HepG2 (cell line): ENCODE measurements around the gene IL17C. TPM values are rescaled to one million over a fixed set of nuclear protein-coding genes. Genes with fewer than 3 reads are reported as not detected.

ENCODE experiments used
- BCL6 ChIP-seq: IDR thresholded peaks from 2 replicates; pipeline ENCODE4 v1.6.1; 2016; ENCODE audit warnings: missing genetic modification reagents, missing compliant biosample characterization
- FOXA3 ChIP-seq: IDR thresholded peaks from 2 replicates; pipeline ENCODE4 v1.6.1; 2016; ENCODE audit warnings: missing genetic modification reagents, missing compliant biosample characterization
- GATAD2A ChIP-seq: IDR thresholded peaks from 2 replicates; pipeline ENCODE4 v1.6.1; 2016
- HNRNPLL ChIP-seq: fragments of 200-400 bp; formaldehyde crosslinking; IDR thresholded peaks from 2 replicates; pipeline ENCODE4 v1.6.1; 2017; ENCODE audit warnings: mild to moderate bottlenecking, low read depth, low read length; ENCODE audit not compliant: poor library complexity, severe bottlenecking
- JARID2 ChIP-seq: sonication (generic); formaldehyde crosslinking; IDR thresholded peaks from 2 replicates; pipeline ENCODE4 v1.8.1; 2023; ENCODE audit warnings: missing genetic modification reagents, inconsistent platforms; ENCODE audit not compliant: insufficient replicate concordance
- KLF12 ChIP-seq: sonication (generic); formaldehyde crosslinking; IDR thresholded peaks from 2 replicates; pipeline ENCODE4 v1.4.0; 2020; ENCODE audit warnings: missing genetic modification reagents, borderline replicate concordance
- POLR2A ChIP-seq, 2 experiments: IDR thresholded peaks; 2 replicates each; pipeline ENCODE4 v1.6.1; 2011; ENCODE audit warnings: low read depth in 2 of 2, low read length in 2 of 2, mild to moderate bottlenecking in 1 of 2, moderate library complexity in 1 of 2; ENCODE audit not compliant: insufficient read depth in 1 of 2
- SMARCE1 ChIP-seq: fragments of 450-650 bp; IDR thresholded peaks from 2 replicates; pipeline ENCODE4 v1.6.1; 2017; ENCODE audit warnings: borderline replicate concordance
- SMC3 ChIP-seq: IDR thresholded peaks from 2 replicates; pipeline ENCODE4 v1.6.1; 2011; ENCODE audit warnings: low read length, improper control_type of control experiment
- SRSF1 ChIP-seq: fragments of 200-400 bp; formaldehyde crosslinking; optimal IDR thresholded peaks from 2 replicates; pipeline ENCODE3; 2017; ENCODE audit warnings: mild to moderate bottlenecking, low read depth, low read length, moderate library complexity
- TCF7L2 ChIP-seq: IDR thresholded peaks from 2 replicates; pipeline ENCODE4 v1.6.1; 2011; ENCODE audit warnings: mild to moderate bottlenecking, low read depth, low read length, moderate library complexity
- ZBTB2 ChIP-seq: sonication (generic); formaldehyde crosslinking; IDR thresholded peaks from 2 replicates; pipeline ENCODE4 v1.8.0; 2022; ENCODE audit warnings: low read depth, missing genetic modification reagents
- ZBTB26 ChIP-seq: IDR thresholded peaks from 2 replicates; pipeline ENCODE4 v1.6.1; 2016; ENCODE audit warnings: missing compliant biosample characterization, missing genetic modification reagents, borderline replicate concordance
- ZBTB37 ChIP-seq: sonication (generic); formaldehyde crosslinking; IDR thresholded peaks from 2 replicates; pipeline ENCODE4 v1.4.0; 2020; ENCODE audit warnings: mild to moderate bottlenecking, missing genetic modification reagents
- ZNF124 ChIP-seq: sonication (generic); formaldehyde crosslinking; IDR thresholded peaks from 2 replicates; pipeline ENCODE4 v1.4.0; 2020; ENCODE audit warnings: missing genetic modification reagents
- ZNF235 ChIP-seq: sonication (generic); formaldehyde crosslinking; IDR thresholded peaks from 2 replicates; pipeline ENCODE4 v1.8.1; 2023; ENCODE audit warnings: mild to moderate bottlenecking, missing genetic modification reagents, borderline replicate concordance
- ZNF3 ChIP-seq: IDR thresholded peaks from 2 replicates; pipeline ENCODE4 v1.7.0; 2017; ENCODE audit warnings: inconsistent platforms
- ZNF431 ChIP-seq: sonication (generic); formaldehyde crosslinking; IDR thresholded peaks from 2 replicates; pipeline ENCODE4 v1.9.0; 2022; ENCODE audit warnings: missing genetic modification reagents, low read depth, mild to moderate bottlenecking, borderline replicate concordance
- ZNF503 ChIP-seq: sonication (generic); formaldehyde crosslinking; IDR thresholded peaks from 2 replicates; pipeline ENCODE4 v1.4.0; 2020; ENCODE audit warnings: missing genetic modification reagents
- ZNF768 ChIP-seq: sonication (generic); formaldehyde crosslinking; IDR thresholded peaks from 2 replicates; pipeline ENCODE4 v1.4.0; 2020; ENCODE audit warnings: missing genetic modification reagents
- ZXDC ChIP-seq: sonication (generic); formaldehyde crosslinking; IDR thresholded peaks from 2 replicates; pipeline ENCODE4 v1.5.0; 2020; ENCODE audit warnings: mild to moderate bottlenecking, missing genetic modification reagents
- polyA plus RNA-seq, 8 experiments: library from polyadenylated mRNA; depleted of rRNA in 3 of 8; stranded (reverse) in 7 of 8; unstranded in 1 of 8; fragments of >200 nt; fragmentation: Illumina TruSeq in 4 of 8; extraction: Trizol in 4 of 8; gene quantifications; 2 replicates each; pipeline versions ENCODE4 v1.2.1 to v1.2.3, GENCODE V29; 2011 to 2016; ENCODE audit warnings: low read depth in 4 of 8, missing spikeins in 1 of 8, mixed read lengths in 1 of 8; ENCODE audit not compliant: insufficient read depth in 1 of 8
- total RNA-seq, 5 experiments: library from RNA; depleted of rRNA; stranded (reverse); fragments of >200 nt; fragmentation: Illumina TruSeq; extraction: Trizol; gene quantifications; 2 replicates each; pipeline ENCODE4 v1.2.3, GENCODE V29; 2016; ENCODE audit warnings: low read depth in 1 of 5

Gene IL17C
- total and polyA plus RNA-seq, 2 of the 13 experiments (the other 11 are each of a cell fraction or from before 2014, with no cell fraction given), result not detected

- TF ChIP-seq ZBTB26 (CRISPR knock-in tag), result no peak
- no peak for TF ChIP-seq TCF7L2
- 0 out of 2 replicates have a peak, but pooled peaks have one; percentile 22 for TF ChIP-seq BCL6 (CRISPR knock-in tag)
- no peak for TF ChIP-seq KLF12 (CRISPR knock-in tag)
- TF ChIP-seq ZBTB2 (CRISPR knock-in tag), result no peak
- TF ChIP-seq POLR2A (IDR thresholded peaks at IDR 0.05; ENCODE audit: insufficient read depth in 1 of 2, low read depth in 2 of 2, low read length in 2 of 2), result no peak; a peak in 1 of 4 replicates
- peak; percentile 33; the same call in 1 of the 2 replicates for TF ChIP-seq FOXA3 (CRISPR knock-in tag)
- TF ChIP-seq ZXDC (CRISPR knock-in tag), result 0 out of 2 replicates have a peak, but pooled peaks have one; percentile 7
- peak; percentile 35; the same call in 1 of the 2 replicates for TF ChIP-seq GATAD2A (CRISPR knock-in tag)
- TF ChIP-seq ZBTB37 (CRISPR knock-in tag), result no peak
- no peak for TF ChIP-seq ZNF503 (CRISPR knock-in tag)
- TF ChIP-seq ZNF768 (CRISPR knock-in tag), result peak; percentile 41; the same call in 1 of the 2 replicates
- peak; percentile 30 for TF ChIP-seq SRSF1
- TF ChIP-seq SMC3, result no peak
- TF ChIP-seq ZNF3 (CRISPR knock-in tag), result no peak
- 0 out of 2 replicates have a peak, but pooled peaks have one; percentile 25 for TF ChIP-seq ZNF235
- TF ChIP-seq HNRNPLL, result peak; percentile 21
- TF ChIP-seq ZNF124 (CRISPR knock-in tag), result 0 out of 2 replicates have a peak, but pooled peaks have one; percentile 14
- no peak for TF ChIP-seq JARID2 (CRISPR knock-in tag)
- TF ChIP-seq SMARCE1, result no peak
- no peak for TF ChIP-seq ZNF431 (CRISPR knock-in tag)
These were observed 42.8 kb downstream of the IL17C start (continued) for GRCh38 chr16:88681084-88681680.
